Mucosa of descending colon (tissue), 3 donors: ENCODE data around the gene PPFIA4. TPM values are rescaled to one million over a fixed set of nuclear protein-coding genes. Genes with fewer than 3 reads are reported as not detected.

Experiments used
- ATAC-seq: fragments of 200-7000 bp; cut with Tn5 transposase; one replicate; pipeline ENCODE4 v1.9.1; 2020; ENCODE audit warnings: mild to moderate bottlenecking, moderate library complexity
- DNase-seq, 3 donors: peaks; one replicate each; pipeline ENCODE4 v3.0.0-alpha.2; 2020
- H3K36me3 ChIP-seq: fragments of 200-600 bp; one replicate; pipeline ENCODE4 v1.8.0; 2021; ENCODE audit warnings: low read depth, mild to moderate bottlenecking
- H3K4me1 ChIP-seq: fragments of 200-600 bp; one replicate; pipeline ENCODE4 v1.8.0; 2021; ENCODE audit warnings: low read depth, mild to moderate bottlenecking
- H3K4me3 ChIP-seq: fragments of 200-600 bp; one replicate; pipeline ENCODE4 v1.8.0; 2021; ENCODE audit warnings: mild to moderate bottlenecking
- H3K9me3 ChIP-seq: fragments of 200-600 bp; one replicate; pipeline ENCODE4 v1.8.0; 2021; ENCODE audit warnings: mild to moderate bottlenecking
- CTCF ChIP-seq: fragments of 200-600 bp; IDR thresholded peaks from one replicate; pipeline ENCODE4 v1.8.0; 2022; ENCODE audit warnings: antibody characterized with exemption, mild to moderate bottlenecking
- intact Hi-C, 2 donors: fragments of 100-400 bp; cut with DNase I in 1 of 2; cut with micrococcal nuclease in 1 of 2; formaldehyde crosslinking; loops; one replicate each; pipeline versions ENCODE4 v1.11.0 to v1.11.1; 2022; cut with DNase I, micrococcal nuclease
- total RNA-seq, 3 donors: library from RNA; stranded (reverse); fragmentation: NEBNext Ultra II Directional in 2 of 3; extraction: Animal tissue kit (Norgen Biotek cat#: 25700) in 2 of 3; gene quantifications; one replicate each; pipeline versions ENCODE4 v1.2.1 to v1.2.4, GENCODE V29; 2021 to 2023
- donor health status: DM: no; HTN: no; CAD: no; lungs with moderate emphysema.
- donor health status: DM: no; HTN: no; CAD: no.
- donor health status: DM: no; HTN: yes; CAD: no.

The PPFIA4 gene
- total RNA-seq, 3 donors from 2014 or later: 0.43 to 4.0 (median 0.60) TPM

- no peak for TF ChIP-seq CTCF
- DNase-seq: no peak
- no peaks in the 10 kb centered on the region for H3K9me3 ChIP-seq
- ATAC-seq: no peak
- intact Hi-C loops: no loop called here
- no peaks in the 10 kb centered on the region for H3K4me1 ChIP-seq
- H3K4me3 ChIP-seq: no peak overlapping the region
- H3K36me3 ChIP-seq: no peaks in the 10 kb centered on the region
These were observed 62.8 kb downstream of the PPFIA4 start for GRCh38 chr1:203089001-203089650.

DNA sequence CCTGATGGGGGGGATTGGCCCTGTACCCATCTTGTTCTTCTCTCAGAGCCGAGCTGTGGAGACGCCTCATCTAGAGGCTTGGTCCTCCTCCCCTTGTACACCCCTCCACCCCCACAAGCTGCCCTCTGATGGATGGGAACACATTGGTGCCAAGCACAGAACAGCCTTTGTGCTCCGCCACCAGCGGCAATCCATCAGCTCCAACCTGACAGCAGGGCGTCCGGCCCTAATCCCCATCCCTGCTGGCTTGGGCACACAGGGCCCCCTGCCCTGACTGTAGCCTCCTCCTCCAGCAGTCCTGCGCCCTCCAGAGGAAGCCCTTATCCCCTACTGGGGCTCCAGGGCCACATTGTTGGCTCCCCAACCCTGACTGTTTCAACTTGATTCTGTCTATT lies 63.4 kb downstream of the PPFIA4 start:
- ATAC-seq: no peak
- Histone ChIP-seq H3K36me3 (no peaks in the 10 kb centered on the region), H3K9me3 (peaks cover 2% of the 10 kb centered on the region), H3K4me1 (no peaks in the 10 kb centered on the region), H3K4me3 (no peak overlapping the region)
- TF ChIP-seq CTCF: no peak
- no peak for DNase-seq
- intact Hi-C loops: no loop called here

- TF ChIP-seq CTCF: no peak
- intact Hi-C loops: no loop called here
- no peaks in the 10 kb centered on the region for H3K4me1 ChIP-seq
- H3K36me3 ChIP-seq: no peaks in the 10 kb centered on the region
- ATAC-seq (no peak), DNase-seq (no peak)
- peaks cover 11% of the 10 kb centered on the region for H3K9me3 ChIP-seq
- H3K4me3 ChIP-seq: no peak overlapping the region
These were observed 64.3 kb downstream of the PPFIA4 start for GRCh38 chr1:203090421-203091198.

- Histone ChIP-seq H3K4me1 (no peaks in the 10 kb centered on the region), H3K9me3 (peaks cover 12% of the 10 kb centered on the region), H3K36me3 (no peaks in the 10 kb centered on the region), H3K4me3 (no peak overlapping the region)
- no peak for TF ChIP-seq CTCF
- intact Hi-C loops: no loop called here
- ATAC-seq (no peak), DNase-seq (no peak)
These were observed 64.8 kb downstream of the PPFIA4 start for GRCh38 chr1:203091199-203091477.

DNA sequence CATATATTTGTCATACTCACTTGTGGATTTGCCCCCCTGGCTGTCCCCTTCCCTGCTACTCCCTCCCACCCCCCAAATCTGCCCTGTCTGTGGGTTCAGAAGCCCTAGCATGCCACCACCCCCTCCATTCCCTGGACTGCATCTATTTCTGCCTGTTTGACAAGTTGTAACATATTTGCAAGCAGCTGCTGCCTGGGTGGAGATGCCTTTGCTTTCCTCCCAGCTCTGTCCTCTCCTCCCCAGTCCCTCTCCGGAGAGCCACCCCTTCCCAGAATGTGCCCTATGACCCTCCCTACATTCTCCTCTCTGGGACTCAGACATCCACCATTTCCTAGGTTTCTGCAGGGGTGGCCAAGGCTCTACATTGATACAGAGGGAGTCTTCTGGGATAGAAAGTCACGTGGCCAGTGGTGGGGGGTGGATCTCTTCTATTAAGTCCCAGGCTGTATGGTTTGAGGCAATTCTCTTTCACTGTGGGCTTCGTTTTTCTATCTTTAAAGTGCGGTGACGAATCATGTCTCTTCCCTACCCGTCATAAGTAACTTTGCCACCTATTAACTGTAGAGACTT lies 65.6 kb downstream of the PPFIA4 start:
- DNase-seq (no peak), ATAC-seq (no peak)
- Histone ChIP-seq H3K4me3 (no peak overlapping the region), H3K36me3 (no peaks in the 10 kb centered on the region), H3K4me1 (no peaks in the 10 kb centered on the region), H3K9me3 (peaks cover 12% of the 10 kb centered on the region)
- intact Hi-C loops: no loop called here
- TF ChIP-seq CTCF: no peak
